GM03348 (cell line): Measurements from ENCODE around the gene DHCR24.
"Not testable (repeated sequence)": the region's sequence is repeated elsewhere in the genome, so short reads cannot be mapped to it uniquely, and the experiment has no call there.

Experiments used
- DNase-seq: peaks from one replicate; pipeline ENCODE4 v3.0.0; 2012; ENCODE audit warnings: low spot score

DHCR24 gene, protein sequence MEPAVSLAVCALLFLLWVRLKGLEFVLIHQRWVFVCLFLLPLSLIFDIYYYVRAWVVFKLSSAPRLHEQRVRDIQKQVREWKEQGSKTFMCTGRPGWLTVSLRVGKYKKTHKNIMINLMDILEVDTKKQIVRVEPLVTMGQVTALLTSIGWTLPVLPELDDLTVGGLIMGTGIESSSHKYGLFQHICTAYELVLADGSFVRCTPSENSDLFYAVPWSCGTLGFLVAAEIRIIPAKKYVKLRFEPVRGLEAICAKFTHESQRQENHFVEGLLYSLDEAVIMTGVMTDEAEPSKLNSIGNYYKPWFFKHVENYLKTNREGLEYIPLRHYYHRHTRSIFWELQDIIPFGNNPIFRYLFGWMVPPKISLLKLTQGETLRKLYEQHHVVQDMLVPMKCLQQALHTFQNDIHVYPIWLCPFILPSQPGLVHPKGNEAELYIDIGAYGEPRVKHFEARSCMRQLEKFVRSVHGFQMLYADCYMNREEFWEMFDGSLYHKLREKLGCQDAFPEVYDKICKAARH

DNA sequence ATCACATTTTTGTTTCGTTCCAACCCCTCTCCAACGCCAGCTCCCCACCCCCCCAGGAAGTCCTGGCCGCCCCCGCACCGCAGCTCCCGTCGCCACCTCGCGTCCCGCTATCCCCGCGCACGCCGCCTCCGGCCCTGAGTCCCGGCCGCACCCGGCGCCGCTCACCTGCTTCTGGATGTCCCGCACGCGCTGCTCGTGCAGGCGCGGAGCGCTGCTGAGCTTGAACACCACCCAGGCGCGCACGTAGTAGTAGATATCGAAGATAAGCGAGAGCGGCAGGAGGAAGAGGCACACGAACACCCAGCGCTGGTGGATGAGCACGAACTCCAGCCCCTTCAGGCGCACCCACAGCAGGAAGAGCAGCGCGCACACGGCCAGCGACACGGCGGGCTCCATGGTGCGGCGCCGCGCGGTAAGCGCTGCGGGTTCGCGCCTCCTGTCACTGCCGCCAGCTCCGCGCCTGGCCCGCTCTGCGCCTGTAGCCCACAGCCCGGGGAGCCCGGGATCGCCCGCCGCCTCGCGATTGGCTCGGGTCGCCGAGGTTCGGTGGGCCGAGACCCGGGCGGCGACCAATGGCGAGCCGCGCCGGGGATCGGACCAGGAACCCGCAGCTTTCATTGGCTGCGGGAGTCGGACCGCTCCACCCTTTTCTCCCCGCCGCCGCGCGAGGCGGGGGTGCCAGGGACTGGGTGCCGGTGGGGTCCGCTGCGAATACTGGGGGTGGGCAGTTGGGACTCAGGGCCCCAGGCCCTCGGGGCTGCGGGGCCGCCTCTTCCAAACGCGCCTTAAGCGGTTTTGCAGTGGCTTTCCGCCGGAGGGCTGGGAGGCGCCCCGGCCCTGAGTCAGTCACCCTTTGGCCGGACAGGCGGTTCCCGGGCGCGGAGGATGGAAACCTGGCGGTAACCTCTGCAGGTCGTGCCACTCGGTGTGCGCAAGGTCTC is at the start of gene DHCR24:
Gene DHCR24 (minus strand): TSS at position 472 of the 941 bp plus-strand sequence. CDS start 76 bp downstream, at position 396.
- DNase-seq: peak; percentile 100

DNA sequence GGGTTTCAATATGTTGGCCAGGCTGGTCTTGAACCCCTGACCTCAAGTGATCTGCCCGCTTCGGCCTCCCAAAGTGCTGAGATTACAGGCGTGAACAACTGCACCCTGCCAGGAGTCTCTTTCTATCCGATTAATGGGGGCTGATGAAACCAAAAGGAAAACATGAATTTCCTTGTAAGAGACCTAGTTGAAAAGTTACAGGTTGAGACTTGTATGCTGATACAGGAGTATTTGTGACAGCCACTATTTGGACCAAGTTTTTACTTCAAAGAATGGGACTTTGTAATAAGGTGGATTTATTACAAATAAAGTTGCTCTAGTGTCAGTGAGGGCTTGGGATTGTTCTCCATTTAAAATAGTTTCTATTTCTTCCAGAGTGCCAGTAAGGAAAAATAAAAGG is 49.8 kb upstream of the DHCR24 start:
- no peak for DNase-seq

DNA sequence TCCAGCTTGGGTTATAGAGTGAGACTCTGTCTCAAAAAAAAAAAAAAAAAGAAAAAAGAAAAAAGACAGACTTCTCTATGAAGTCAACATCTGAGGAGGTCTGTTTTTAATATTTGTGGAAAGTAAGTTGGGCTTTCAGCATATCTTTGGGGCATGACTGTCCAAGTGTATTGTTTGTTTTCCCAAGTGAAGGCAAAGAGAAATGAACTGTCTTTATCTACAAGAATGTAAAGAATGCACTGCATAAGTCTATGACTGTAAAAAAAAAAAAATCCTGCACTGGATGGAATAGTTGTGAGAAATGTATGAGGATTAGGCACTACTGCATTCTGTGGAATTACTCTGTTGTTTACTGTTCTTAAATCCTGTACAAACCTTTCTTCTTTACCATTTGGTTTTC is 47.9 kb upstream of the DHCR24 start:
- peak; percentile 79 for DNase-seq

DNA sequence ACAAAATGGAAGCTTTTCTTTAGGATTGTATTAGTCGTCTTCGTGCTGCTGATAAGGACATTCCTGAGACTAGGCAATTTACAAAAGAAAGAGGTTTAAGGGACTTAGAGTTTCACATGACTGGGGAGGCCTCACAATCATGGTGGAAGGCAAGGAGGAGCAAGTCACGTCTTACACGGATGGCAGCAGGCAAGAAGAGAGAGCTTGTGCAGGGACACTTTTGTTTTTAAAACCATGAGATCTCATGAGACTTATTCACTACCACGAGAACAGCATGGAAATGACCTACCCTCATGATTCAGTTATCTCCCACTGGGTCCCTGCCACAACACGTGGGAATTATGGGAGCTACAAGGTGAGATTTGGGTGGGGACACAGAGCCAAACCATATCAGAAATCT is 47.1 kb upstream of the DHCR24 start:
- not testable (repeated sequence) for DNase-seq

DNA sequence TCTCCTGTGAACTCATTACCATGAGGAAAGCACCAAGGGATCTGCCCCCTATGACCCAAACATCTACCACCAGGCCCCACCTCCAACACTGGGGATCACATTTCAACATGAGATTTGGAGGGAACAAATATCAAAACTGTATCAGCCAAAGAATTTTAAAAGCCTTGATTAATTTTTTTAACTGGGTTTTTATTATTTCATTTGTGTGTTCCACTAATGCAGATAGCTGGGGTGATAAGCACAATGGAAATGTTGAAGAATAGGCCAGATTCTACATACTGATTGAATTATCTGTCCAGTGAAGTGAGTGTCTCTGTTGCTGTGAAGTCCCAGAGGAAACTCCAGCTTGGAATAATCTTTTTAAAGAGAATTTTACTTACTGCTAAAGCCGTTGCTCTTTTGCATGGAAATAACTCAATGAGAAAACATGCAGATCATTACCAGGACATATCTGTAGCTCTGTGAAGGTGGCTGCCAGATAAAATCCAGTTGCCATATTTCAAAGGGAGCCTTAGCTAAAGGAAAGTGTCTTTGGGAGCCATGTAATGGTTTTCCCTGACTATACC is 44.4 kb upstream of the DHCR24 start:
- no peak for DNase-seq

DNA sequence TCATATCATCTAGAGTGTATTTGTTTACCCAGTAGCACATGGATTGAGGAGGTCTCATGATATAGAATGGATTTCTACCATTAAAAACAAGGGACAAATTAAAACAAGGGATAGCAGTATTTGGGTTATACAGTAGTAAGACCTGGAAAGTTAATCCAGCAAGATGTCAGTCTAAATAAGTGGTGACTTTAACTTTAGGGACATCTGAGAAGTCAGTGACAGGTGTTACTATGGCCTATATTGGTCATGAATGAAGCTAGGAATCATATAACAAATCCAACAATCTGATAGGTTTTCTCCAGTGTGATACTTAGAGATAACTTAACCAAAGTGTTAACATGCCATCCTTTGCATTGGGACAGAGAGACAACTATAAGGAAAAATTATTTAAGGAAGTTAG is 42.7 kb upstream of the DHCR24 start:
- no peak for DNase-seq

DNA sequence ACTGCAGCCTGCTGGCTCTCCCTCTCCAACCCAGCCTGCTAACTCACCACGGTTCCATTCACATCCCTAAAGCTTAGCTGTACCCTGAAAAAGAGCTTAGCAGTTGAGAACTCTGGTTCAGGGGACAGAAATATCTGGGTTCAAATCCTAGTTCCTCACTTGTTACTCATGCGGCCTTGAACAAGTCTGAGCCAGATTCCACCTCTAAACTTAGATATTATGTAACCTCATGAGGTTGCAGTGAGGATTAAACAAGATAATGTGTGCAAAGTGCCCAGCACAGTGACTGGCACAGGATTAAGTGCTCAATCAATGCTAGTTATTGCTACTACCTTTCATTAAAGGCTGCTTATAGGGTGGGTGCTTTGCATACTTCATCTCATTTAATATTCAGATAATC is 41.3 kb upstream of the DHCR24 start:
- DNase-seq: no peak

DNA sequence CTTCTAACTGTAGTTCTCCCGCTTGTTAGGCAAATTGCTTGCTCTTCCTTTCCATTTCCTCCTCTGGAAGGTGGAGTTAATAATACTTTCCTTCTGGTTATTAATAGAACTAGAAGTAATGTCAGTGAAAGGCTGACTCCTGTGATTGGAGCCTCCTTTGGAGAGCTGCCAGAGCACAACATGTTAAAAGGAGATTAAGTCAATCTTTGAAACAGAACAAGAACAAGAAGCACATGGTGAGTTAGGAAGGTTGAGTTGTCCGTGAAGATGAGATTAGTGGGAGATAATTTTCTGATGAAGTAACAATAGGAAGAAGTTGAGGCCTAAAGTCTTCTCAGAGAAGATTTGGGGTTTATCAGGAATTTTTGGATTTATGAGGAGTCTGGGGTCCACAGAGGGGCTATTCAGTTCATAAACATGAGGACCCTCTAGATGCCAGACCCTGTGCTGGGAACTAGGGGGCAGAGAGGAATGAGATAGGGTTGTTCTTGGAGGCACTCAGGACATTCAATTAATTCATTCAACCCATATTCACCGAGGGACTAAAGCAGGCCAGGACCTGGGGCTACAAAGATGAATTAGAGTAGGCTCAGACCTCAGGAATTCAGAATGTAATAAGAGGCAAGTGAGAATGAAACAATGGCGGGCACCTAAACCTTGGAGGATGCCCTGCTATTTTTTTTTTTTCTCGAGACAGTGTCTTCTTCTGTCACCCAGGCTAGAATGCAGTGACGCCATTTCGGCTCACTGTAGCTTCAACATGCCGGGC is 40.7 kb upstream of the DHCR24 start:
- DNase-seq: no peak

DNA sequence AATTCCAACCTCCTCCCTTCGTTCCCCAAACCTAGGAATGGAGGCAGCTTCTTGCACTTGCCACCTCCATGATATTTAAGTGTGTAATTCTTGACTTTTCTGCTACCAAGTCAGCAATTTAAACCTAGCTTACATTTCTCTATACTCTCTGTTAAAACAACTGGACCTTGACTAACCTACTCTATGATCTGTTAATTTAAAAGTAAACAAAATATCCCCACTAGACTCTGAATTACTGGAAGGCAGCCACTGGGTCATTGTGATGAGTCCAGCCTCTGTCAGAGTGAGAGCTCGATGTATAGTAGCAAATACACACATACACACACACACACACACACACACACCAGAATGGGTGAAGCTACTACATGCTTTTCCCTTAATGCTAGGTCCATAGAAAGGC is 40.0 kb upstream of the DHCR24 start:
- no peak for DNase-seq

DNA sequence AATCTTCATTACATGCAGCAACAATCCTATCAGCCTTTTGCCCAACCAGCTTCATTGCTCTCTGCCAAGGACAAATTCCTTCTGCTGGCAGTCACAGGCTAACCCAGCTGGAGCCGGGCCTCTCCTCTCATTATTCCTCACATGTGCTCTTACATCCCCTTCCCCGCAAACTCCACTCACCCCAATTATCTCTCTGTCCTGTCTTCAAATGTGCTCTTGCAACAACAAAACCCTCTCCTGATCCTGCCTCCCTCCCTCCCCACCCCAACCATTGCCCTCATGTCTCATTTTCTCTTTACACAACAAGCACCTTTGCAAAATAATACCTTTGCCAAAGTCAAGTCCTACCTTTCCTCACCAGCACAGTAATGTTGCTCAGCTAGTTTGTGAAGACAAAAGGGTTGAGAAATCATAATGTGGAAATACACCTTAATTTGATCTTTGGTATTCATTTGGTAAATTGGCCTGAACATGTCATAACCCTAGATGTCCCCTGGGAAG is 36.0 kb upstream of the DHCR24 start:
- DNase-seq: no peak

DNA sequence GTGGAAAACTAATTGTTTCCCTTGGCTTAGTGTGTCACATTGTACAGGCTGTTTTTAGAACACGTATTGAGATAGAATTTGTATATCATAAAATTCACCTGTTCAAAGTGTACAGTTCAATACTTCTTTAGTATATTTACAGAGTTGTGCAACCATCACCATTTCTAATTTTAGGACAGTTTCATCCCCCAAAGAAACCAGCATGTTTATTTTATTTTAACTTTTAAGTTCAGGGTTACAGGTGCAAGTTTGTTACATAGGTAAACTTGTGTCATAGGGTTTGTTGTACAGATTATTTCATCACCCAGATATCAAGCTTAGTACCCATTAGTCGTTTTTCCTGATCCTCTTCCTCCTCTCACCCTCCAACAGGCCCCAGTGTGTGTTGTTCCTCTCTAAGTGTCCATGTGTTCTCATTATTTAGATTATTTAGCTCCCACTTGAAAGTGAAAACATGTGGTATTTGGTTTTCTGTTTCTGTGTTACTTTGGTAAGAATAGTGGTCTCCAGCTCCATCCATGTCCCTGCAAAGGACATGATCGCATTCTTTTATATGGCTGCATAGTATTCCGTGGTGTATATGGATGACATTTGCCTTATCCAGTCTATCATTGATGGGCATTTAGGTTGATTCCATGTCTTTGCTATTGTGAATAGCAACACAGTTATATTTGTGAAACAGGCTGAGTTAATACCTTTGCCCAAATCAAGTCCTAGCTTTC is 35.2 kb upstream of the DHCR24 start:
- no peak for DNase-seq

DNA sequence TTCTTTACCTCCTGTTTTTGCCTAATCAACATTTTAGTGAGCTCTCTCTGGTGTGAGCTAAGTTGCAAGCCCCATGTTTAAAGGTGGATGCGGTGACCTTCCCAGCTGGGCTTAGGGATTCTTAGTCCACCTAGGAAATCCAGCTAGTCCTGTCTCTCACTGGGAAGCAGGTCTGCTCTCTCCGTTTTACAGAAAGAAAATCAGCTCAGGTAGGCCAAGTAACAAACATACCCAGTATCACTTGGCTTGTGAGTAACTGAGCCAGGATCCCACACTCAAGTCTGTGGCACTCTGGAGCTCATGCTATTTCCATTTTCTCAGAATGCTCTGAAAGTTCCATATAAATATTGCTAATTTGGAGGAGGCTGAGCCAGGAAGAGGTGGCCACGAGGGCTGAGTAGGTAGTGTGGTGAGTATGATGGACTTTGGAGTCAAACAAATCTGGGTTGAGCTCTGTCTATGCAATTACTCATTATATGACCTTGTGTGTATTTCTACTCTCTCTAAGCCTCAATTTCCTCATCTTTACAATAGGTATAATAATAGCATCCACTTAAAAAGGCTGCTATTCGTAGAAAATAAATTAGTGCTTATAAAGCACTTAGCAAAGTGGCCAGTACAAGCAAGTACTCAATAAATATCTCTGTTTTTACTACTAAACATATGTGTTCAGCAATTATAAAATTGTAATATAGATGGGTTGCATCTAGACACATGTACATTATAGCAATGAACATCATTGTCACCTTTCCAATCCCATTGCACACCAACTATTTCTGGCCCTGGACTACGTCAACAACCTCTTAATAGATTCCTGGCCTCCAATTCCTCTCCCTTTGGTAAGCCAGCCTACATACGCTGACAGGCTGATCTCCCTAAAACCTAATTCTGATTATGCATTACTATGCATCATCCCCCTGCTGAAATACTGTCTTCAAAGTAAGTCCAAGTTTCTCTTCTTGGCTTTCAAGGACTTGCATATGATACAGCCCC is 32.7 kb upstream of the DHCR24 start:
- DNase-seq: no peak

DNA sequence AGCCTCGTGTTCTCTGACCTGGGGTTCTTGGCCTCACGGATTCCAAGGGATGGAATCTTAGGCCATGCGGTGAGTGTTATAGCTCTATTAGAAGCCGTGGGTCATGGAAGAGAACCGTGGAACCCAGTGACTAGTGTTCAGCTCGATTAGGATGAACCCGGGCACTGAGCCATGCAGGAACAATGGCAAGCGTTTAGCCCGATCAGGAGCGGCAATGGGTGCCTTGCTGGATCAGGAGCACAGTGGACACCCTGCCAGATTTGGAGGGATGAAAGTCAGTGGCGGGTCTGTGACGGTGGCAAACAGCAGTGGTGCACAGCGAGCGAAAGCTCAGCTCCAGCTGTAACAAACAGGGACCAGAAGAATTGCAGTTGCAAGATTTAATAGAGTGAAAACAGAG is 24.1 kb upstream of the DHCR24 start:
- DNase-seq: not testable (repeated sequence)

DNA sequence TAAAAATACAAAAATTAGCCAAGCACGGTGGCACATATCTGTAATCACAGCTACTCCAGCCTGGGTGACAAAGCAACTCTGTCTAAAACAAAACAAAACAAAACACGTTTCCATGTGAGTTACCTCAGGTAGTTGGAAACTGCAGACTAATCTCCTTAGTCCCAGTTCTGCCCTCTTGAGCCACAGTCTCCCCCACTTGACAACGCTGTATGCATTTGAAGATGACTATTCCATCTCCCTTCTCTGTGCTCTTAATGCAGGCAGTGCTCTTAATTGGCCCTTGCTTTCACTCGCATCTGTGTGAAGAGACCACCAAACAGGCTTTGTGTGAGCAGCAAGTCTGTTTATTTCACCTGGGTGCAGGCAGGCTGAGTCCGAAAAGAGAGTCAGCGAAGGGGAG is 19.6 kb upstream of the DHCR24 start:
- DNase-seq: no peak

DNA sequence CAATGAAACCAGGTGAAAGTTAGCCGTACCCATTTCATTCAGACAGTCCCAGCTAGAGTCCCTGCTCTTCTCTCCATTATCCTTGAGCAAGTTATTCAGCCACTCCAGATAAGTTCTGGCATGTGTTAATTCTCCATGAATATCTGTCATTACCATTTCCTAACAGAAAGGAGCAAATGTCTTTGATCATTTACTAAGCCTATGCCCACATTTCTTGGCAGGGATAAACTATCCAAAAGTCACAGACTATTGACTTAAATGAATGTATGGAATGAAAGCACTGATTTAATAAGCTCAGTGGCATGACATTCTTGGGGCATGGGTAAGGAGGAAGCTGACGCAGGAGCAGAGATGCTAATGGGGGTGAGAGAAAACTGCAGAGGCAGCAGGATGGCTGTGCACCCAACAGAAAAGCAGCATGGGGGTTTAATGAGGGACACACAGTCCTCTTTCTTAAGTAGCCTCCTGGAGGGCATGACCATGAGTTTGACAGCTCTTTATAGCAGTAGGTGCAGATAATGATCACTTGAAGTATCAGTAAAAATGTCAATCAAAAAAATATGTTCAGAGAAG is 17.6 kb upstream of the DHCR24 start:
- peak; percentile 66 for DNase-seq

DNA sequence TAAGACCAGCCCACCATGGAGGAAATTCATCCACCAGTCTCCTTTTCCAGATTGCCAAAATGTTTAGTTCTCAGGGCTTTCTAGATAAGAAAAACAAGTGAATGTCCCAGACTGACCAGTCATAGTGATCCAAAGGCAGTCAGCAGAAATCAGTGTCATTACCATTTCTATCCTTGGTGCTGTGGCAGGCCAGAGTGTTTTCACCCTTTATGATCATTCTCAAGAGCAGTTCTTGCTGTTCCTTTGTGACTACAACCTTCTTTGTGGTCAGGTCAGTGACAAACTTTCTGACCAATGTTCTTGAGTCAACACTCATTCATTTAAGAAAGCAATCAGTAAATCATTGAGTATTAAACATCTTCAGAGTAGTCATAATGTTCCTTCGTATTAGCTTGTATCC is 7.3 kb upstream of the DHCR24 start:
- DNase-seq: no peak

DNA sequence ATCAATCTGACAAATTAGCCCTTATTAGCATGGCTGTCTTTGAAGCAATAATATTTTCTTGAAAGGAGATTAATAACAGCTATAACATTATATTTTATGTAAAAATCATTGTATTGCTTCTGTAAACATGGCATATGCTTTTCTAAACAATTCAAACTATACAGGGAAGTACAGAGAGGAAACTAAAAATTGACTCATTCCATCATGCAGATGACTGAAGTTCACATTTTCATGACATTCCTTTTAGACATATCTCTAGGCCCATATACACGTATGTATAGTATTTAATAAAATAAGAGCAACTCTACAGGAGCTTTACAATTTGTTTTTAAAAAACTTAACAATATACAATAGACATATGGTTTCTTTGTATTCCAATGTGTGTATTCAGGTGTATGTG is 5.6 kb upstream of the DHCR24 start:
- no peak for DNase-seq

DNA sequence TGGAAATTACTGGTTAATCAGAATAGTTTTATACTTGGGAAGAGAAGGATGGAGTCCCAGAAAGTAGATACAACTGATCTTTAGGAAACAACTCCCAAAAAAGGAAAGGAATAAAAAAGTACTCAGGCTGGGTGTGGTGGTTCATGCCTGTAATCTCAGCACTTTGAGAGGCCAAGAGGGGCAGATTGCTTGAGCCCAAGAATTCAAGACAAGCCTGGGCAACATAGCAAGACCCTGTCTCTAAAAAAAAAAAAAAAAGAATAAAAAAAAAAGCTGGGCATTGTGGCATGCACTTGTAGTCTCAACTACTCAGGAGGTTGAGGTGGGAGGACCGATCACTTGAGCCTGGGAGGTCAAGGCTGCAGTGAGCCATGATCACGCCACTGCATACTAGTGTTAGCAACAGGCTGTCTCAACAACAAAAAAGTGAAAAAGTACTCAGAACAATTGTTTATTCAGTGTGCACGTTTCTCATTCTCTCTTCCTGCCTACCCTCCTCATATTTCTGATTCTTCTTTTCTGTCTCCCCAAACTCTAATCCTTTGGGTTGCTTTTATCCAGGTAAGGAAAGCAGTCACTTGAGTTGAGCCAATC is 2.2 kb upstream of the DHCR24 start:
- no peak for DNase-seq
